Superior temporal gyrus (tissue), 1 donor: ENCODE measurements around the gene PRRG1.
"Not testable (repeated sequence)": the region's sequence is repeated elsewhere in the genome, so short reads cannot be mapped to it uniquely, and the experiment has no call there.

ENCODE experiments used
- DNase-seq: peaks from one replicate; pipeline ENCODE4 v3.0.0-alpha.2; 2016; ENCODE audit errors: extremely low spot score

PRRG1 gene

GRCh38 chrX:37468124-37468739 is 119.1 kb downstream of the PRRG1 start:
- no peak for DNase-seq

- no peak for DNase-seq
These were observed 121.5 kb downstream of the PRRG1 start for GRCh38 chrX:37470711-37471110.

- no peak for DNase-seq
These were observed 123.7 kb downstream of the PRRG1 start for GRCh38 chrX:37472836-37473235.

GRCh38 chrX:37474478-37474877 is 125.3 kb downstream of the PRRG1 start:
- no peak for DNase-seq

GRCh38 chrX:37476571-37477170 is 127.5 kb downstream of the PRRG1 start:
- DNase-seq = no peak

GRCh38 chrX:37484335-37484734 is 135.2 kb downstream of the PRRG1 start:
- DNase-seq = not testable (repeated sequence)

GRCh38 chrX:37485429-37485828 is 136.3 kb downstream of the PRRG1 start:
- DNase-seq = no peak

GRCh38 chrX:37487271-37487670 is 138.1 kb downstream of the PRRG1 start:
- no peak for DNase-seq

- no peak for DNase-seq
These were observed 139.2 kb downstream of the PRRG1 start for GRCh38 chrX:37488323-37488722.

GRCh38 chrX:37491686-37492085 is 142.5 kb downstream of the PRRG1 start:
- DNase-seq = no peak

GRCh38 chrX:37495760-37496159 is 146.6 kb downstream of the PRRG1 start:
- DNase-seq = not testable (repeated sequence)

GRCh38 chrX:37497126-37497525 is 148.0 kb downstream of the PRRG1 start:
- not testable (repeated sequence) for DNase-seq

GRCh38 chrX:37498323-37498722 is 149.2 kb downstream of the PRRG1 start:
- not testable (repeated sequence) for DNase-seq

- DNase-seq = not testable (repeated sequence)
These were observed 150.5 kb downstream of the PRRG1 start for GRCh38 chrX:37499649-37500048.

- no peak for DNase-seq
These were observed 155.8 kb downstream of the PRRG1 start for GRCh38 chrX:37504991-37505390.
